ENCODE results near the gene SLC25A43. TPM values are rescaled to one million over a fixed set of nuclear protein-coding genes. Genes with fewer than 3 reads are reported as not detected.

SLC25A43 gene
- total RNA-seq, 1 experiment from 2014 or later = 14.9 TPM

DNA sequence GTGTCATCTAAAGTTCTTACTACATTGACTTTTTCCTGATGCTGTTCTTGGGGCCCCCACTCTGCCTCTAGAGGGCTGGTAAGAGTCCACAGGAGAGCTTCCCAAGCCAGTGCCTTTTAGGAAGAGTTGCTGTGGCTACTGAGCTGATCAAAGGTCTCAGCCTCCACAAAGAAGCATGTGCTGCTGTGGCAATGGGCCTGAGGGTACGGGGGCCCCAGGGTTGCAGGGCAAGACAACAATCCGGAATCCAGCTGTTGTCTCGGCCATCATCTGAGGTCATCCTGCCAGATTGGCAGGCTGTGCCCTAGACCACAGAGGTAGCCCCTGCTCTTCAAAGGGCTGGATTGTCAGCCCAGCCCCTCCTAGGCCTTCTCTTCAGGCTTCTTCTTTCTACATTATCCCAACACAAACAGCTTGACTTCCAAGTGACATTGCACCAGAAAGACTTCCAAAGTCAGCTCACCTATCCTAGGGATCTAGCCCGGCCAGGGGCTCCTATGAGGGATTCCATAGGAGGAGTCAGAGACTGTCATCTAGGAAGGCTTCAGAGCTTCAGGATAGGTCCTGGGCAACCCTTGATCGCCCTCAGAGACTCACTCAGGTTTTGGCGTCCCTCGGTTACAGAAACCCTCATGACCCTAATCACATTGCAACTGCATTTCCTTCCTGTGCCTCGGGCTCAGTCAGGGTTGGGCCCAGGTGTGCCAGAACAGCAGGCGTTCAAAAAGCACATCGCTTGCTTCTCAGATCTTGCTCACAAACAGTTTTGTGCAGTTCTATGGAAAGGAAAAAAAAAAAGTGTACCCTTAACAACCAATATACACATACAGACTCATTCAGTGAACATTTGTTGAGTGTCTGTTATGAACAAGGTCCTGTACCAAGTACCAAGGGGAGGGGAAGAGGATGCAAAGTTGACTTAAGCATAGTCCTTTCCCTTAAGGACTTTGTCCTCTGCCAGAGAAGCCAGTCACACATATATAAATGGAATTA lies 96.9 kb downstream of the SLC25A43 start:
- DNase-seq (ENCODE audit: low spot score) = no peak

DNA sequence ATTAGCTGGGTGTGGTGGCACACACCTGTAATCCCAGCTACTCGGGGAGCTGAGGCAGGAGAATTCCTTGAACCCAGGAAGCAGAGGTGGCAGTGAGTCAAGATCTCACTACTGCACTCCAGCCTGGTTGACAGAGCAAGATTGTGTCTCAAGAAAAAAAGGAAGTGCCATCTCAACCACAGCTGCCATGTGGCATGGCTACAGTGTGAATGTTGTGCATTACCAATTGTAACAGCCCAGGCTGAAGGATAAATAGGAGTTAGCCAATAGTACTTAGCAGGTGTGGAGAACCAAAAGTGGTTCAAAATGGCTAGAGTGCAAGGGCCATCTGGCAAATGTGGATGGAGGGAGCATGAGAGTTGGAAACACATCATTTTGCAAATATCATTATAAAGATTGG lies 98.0 kb downstream of the SLC25A43 start:
- no peak for DNase-seq (ENCODE audit: low spot score)

DNA sequence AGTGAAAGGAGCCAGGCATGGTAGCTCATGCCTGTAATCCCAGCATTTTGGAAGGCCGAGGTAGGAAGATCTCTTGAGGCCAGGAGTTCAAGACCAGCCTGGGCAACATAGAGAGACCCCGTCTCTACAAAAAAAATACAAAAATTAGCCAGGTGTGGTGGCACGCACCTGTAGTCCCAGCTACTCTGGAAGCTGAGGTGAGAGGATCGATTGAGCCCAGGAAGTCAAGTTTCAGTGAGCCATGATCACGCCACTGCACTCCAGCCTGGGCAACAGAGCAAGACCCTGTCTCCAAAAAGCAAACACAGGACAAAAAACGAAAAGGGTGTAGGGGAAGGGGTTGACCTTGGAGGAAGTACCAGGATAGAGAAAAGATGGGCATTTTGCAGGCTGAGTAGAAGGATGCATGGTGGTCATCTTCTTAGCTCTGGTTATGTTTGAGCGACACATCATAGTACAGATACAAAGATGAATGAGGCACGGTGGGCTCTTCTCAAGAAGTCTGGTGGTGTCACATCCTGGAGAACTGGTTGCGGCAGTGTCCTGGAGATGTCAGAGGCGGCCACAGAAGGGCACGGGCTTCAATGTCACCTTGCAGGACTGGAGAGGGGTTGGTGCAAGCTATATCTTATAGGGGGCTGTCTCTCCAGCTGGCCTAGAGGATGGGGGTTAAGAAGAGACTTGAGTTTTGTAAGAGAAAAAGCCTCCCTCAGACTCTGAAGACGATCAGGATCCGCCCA lies 101.1 kb downstream of the SLC25A43 start:
- DNase-seq (ENCODE audit: low spot score) = no peak

DNA sequence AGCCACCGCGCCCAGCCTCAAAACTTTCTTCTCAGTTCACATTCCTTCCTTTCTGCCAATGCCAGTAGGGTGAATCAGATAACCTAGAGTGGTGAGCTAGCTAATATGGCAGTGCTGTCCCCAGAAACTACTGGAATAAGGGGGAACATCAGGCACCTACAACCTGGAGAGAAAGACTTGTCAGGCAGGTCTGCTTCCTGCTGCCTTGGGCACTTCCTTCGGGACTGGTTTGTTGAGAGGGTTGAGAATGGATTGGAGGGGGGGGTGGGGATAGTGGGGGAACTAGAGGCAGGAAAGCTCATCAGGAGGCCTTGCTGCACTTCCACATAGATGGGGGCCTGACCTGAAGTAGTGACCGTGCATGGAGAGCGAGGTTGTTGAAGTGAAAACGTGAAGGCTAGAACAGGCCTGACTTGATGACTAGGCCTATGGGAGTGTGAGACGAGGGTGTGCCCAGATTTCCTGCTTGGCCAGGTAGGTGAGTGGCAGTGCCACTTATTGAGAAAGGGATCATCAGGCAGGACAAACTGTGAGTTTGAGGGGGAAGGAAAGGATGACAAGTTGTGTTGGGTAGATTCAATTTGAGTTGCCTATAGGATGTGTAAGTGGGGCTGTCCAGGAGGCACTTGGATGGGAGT lies 102.5 kb downstream of the SLC25A43 start:
- DNase-seq (ENCODE audit: low spot score) = no peak

DNA sequence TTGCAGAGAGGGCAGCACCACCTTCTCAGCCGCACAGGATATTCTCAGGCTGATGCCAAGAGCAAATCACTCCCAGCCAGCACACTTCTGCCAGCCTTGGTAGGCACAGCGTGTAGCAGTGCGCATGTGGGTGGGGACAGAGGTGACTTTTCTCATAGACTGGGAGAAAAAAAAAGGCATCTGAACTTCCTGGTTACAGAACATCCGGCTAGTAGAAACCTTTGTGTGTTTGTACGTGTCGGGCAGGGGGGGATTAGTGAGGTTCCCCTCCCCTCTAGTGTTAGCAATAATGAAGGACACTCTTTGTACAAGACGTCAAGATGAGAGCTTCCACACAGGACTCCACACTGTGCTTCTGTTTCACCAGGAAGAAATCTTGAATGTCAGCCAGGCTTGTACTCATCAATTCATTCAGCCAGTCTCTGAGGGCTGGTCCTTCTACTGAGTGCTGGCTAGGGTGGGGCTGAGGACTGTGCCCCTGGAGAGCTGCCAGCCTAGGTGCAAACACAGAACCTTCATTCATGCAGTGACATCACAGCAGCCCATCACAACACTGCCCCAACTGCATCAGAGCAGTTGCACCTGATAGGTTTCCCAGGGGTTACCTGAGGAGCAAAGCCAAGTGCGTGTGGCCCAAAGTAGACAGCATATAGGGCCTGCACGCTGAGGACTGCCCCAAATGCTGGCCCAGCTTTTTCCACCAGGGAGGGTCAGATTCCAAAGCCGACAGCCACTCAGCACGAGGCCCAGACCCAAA lies 103.8 kb downstream of the SLC25A43 start:
- DNase-seq (ENCODE audit: low spot score) = peak; percentile 21

DNA sequence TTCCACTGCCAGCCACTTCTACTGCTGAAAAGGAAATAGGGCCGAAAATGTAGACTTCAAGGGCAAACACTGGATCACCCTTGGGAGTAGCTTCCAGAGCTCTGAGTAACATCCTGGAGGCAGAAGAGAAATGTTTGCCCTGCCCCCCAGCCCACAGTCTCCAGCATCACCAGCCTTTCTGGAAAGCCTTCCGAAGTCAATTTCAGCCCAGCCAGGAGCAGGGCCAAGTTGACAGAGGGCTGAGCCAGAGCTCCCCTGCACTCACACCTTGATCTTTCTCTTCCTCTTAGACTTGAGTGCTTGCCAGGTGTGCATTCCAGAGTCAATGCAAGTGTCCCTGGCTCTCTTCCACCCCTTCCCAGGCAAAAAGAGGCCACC lies 104.3 kb downstream of the SLC25A43 start:
- DNase-seq (ENCODE audit: low spot score) = peak; percentile 73

Other genes with a start within 250 kb of the SLC25A43 start
- 79.5 and 85.1 TPM in 2 replicates for gene PGRMC1, start 163.1 kb upstream of the SLC25A43 start, total RNA-seq (2014; rRNA removed; shearing (Covaris generic))
- gene SLC25A5, start 69.1 kb downstream of the SLC25A43 start, total RNA-seq (2014; rRNA removed; shearing (Covaris generic)) = 161 and 176 TPM in 2 replicates
- 33.0 and 39.8 TPM in 2 replicates for gene STEEP1, start 166.1 kb downstream of the SLC25A43 start, total RNA-seq (2014; rRNA removed; shearing (Covaris generic))
- gene UBE2A, start 175.2 kb downstream of the SLC25A43 start, total RNA-seq (2014; rRNA removed; shearing (Covaris generic)) = 24.5 and 30.3 TPM in 2 replicates
- gene NKRF, start 207.1 kb downstream of the SLC25A43 start, total RNA-seq (2014; rRNA removed; shearing (Covaris generic)) = 2.7 and 3.5 TPM in 2 replicates